DMS 273 treated with DMSO at 0.1 percent for 48 hours (cell line): ENCODE results near the gene DNAH1.

Source experiments
- DNase-seq: peaks from one replicate; lab custom pipeline; 2025; lab: John Stamatoyannopoulos, UW

DNAH1 gene

GRCh38 chr3:52433996-52434479 lies 117.9 kb downstream of the DNAH1 start:
- no peak for DNase-seq

GRCh38 chr3:52434491-52435115 lies 118.5 kb downstream of the DNAH1 start:
- no peak for DNase-seq

- DNase-seq = no peak
Measured at GRCh38 chr3:52435246-52436101, 119.4 kb downstream of the DNAH1 start.

GRCh38 chr3:52436500-52437149 lies 120.5 kb downstream of the DNAH1 start:
- DNase-seq = no peak

- no peak for DNase-seq
Measured at GRCh38 chr3:52437326-52438103, 121.4 kb downstream of the DNAH1 start.

GRCh38 chr3:52438104-52438376 lies 121.9 kb downstream of the DNAH1 start:
- DNase-seq = no peak

- no peak for DNase-seq
Measured at GRCh38 chr3:52438579-52439425, 122.7 kb downstream of the DNAH1 start.

GRCh38 chr3:52439426-52440248 lies 123.5 kb downstream of the DNAH1 start:
- DNase-seq = no peak

- no peak for DNase-seq
Measured at GRCh38 chr3:52440249-52440551, 124.1 kb downstream of the DNAH1 start.

GRCh38 chr3:52440671-52441070 lies 124.6 kb downstream of the DNAH1 start:
- DNase-seq = no peak

GRCh38 chr3:52441091-52441771 lies 125.1 kb downstream of the DNAH1 start:
- no peak for DNase-seq

GRCh38 chr3:52441772-52442332 lies 125.7 kb downstream of the DNAH1 start:
- DNase-seq = no peak

- no peak for DNase-seq
Measured at GRCh38 chr3:52442409-52443267, 126.5 kb downstream of the DNAH1 start.

GRCh38 chr3:52443268-52443610 lies 127.1 kb downstream of the DNAH1 start:
- no peak for DNase-seq

- no peak for DNase-seq
Measured at GRCh38 chr3:52443791-52444687, 127.9 kb downstream of the DNAH1 start.

- DNase-seq = no peak
Measured at GRCh38 chr3:52444860-52445793, 129.0 kb downstream of the DNAH1 start, which contains the start of gene SEMA3G. SEMA3G (minus strand) TSS chr3:52445103; CDS start chr3:52445027, 76 bp downstream.

- DNase-seq = no peak
Measured at GRCh38 chr3:52446042-52446441, 129.9 kb downstream of the DNAH1 start.
